GM12878 (cell line): ENCODE measurements around the gene PPDPF. TPM values are rescaled to one million over a fixed set of nuclear protein-coding genes. Genes with fewer than 3 reads are reported as not detected.

Source experiments
- ATAC-seq: fragments of 200-7000 bp; cut with Tn5 transposase; 3 replicates; pipeline ENCODE4 v1.9.1; 2020; ENCODE audit warnings: mild to moderate bottlenecking, moderate library complexity
- BruUV-seq: library from RNA; stranded (reverse); fragments of 400-500 nt; replicated peaks from 2 replicates; lab custom pipeline; 2021; lab: Mats Ljungman, UMichigan
- CTCF ChIA-PET: fragments of 300-600 bp; sonication (Branson Sonifier 250); formaldehyde crosslinking; extraction: SDS; loops from one replicate; lab custom pipeline; 2021; ENCODE audit warnings: inconsistent platforms; lab: Yijun Ruan, JAX
- POLR2A ChIA-PET: fragments of 350-600 bp; formaldehyde crosslinking; extraction: SDS; loops from one replicate; lab custom pipeline; 2021; ENCODE audit warnings: inconsistent platforms; lab: Charles Lee
- RAD21 ChIA-PET: fragments of 300-600 bp; sonication (Branson Sonifier 250); formaldehyde crosslinking; loops from one replicate; lab custom pipeline; 2023; ENCODE audit warnings: antibody characterized with exemption; ENCODE audit not compliant: unreplicated experiment; lab: Charles Lee
- SMC1A ChIA-PET: fragments of 300-600 bp; sonication (Branson Sonifier 250); formaldehyde crosslinking; loops from one replicate; lab custom pipeline; 2023; ENCODE audit not compliant: unreplicated experiment, uncharacterized antibody; lab: Charles Lee
- DNase-seq: peaks from one replicate; pipeline ENCODE4 v3.0.0-alpha.2; 2011; ENCODE audit warnings: low read depth, low spot score
- FAIRE-seq: peaks from 3 replicates; lab custom pipeline; 2011; peaks lifted over from hg19 to GRCh38; lab: Jason Lieb, UNC
- H2AFZ ChIP-seq: 2 replicates; pipeline ENCODE4 v1.6.0; 2011; ENCODE audit warnings: low read depth, low read length, control low read depth; ENCODE audit not compliant: control insufficient read depth
- H3K27ac ChIP-seq: 2 replicates; pipeline ENCODE4 v1.5.1; 2011; ENCODE audit warnings: control low read depth; ENCODE audit not compliant: control insufficient read depth, insufficient read depth
- H3K27me3 ChIP-seq, 2 experiments: replicated peaks in 1 of 2; 2 replicates each; pipeline versions ENCODE4 v1.6.0 to v1.6.1; 2011; ENCODE audit warnings: low read length in 1 of 2; ENCODE audit not compliant: control insufficient read depth in 2 of 2, insufficient read depth in 2 of 2
- H3K36me3 ChIP-seq, 2 experiments: 2 replicates each; pipeline ENCODE4 v1.5.1; 2011; ENCODE audit warnings: low read length in 1 of 2; ENCODE audit not compliant: control insufficient read depth in 2 of 2, insufficient read depth in 2 of 2
- H3K4me1 ChIP-seq: 2 replicates; pipeline ENCODE4 v1.6.1; 2011; ENCODE audit warnings: mild to moderate bottlenecking, low read length, moderate library complexity, mixed read lengths; ENCODE audit not compliant: control insufficient read depth, insufficient read depth
- H3K4me2 ChIP-seq: 2 replicates; pipeline ENCODE4 v1.6.0; 2011; ENCODE audit warnings: control low read depth; ENCODE audit not compliant: control insufficient read depth, insufficient read depth
- H3K4me3 ChIP-seq: fragments of 200-600 bp; sonication (generic); 2 replicates; pipeline ENCODE4 v1.5.1; 2016
- H3K79me2 ChIP-seq: 2 replicates; pipeline ENCODE4 v1.6.0; 2011; ENCODE audit warnings: low read length; ENCODE audit not compliant: control insufficient read depth, insufficient read depth
- H3K9ac ChIP-seq: 2 replicates; pipeline ENCODE4 v1.8.0; 2011; ENCODE audit warnings: low read length, control low read depth, mixed read lengths; ENCODE audit not compliant: control insufficient read depth, insufficient read depth
- H3K9me3 ChIP-seq: replicated peaks from 3 replicates; pipeline ENCODE4 v1.5.1; 2011; ENCODE audit warnings: mild to moderate bottlenecking, low read length; ENCODE audit not compliant: control insufficient read depth, insufficient read depth
- H4K20me1 ChIP-seq: 2 replicates; pipeline ENCODE4 v1.6.0; 2011; ENCODE audit not compliant: control insufficient read depth, insufficient read depth
- ASH2L ChIP-seq: fragments of 300-600, 200-600 bp; sonication (generic); IDR thresholded peaks from 2 replicates; pipeline ENCODE4 v1.6.1; 2017; ENCODE audit warnings: low read depth, mild to moderate bottlenecking, borderline replicate concordance
- BHLHE40 ChIP-seq, 2 experiments: fragments of 450-650 bp in 1 of 2; IDR thresholded peaks; 2 replicates each; pipeline ENCODE4 v1.6.1; 2011 to 2017; ENCODE audit warnings: low read depth in 2 of 2, borderline replicate concordance in 1 of 2, improper control_type of control experiment in 1 of 2, low read length in 1 of 2, mild to moderate bottlenecking in 1 of 2
- BRCA1 ChIP-seq: IDR thresholded peaks from 2 replicates; pipeline ENCODE4 v1.6.1; 2011; ENCODE audit warnings: low read depth, low read length, improper control_type of control experiment
- CHD1 ChIP-seq: IDR thresholded peaks from 2 replicates; pipeline ENCODE4 v1.6.1; 2012; ENCODE audit warnings: low read depth, low read length, improper control_type of control experiment
- CHD2 ChIP-seq: IDR thresholded peaks from 2 replicates; pipeline ENCODE4 v1.6.1; 2011; ENCODE audit warnings: low read depth, low read length, improper control_type of control experiment, borderline replicate concordance
- EED ChIP-seq: sonication (generic); IDR thresholded peaks from 2 replicates; pipeline ENCODE4 v1.6.1; 2016; ENCODE audit warnings: antibody characterized with exemption, low read depth
- HDAC2 ChIP-seq: fragments of 200-600 bp; sonication (generic); IDR thresholded peaks from 2 replicates; pipeline ENCODE4 v1.6.1; 2017
- IKZF2 ChIP-seq, 2 experiments: fragments of 450-650 bp; IDR thresholded peaks; 2 replicates each; pipeline ENCODE4 v1.6.1; 2017; ENCODE audit warnings: mild to moderate bottlenecking in 2 of 2, moderate library complexity in 2 of 2
- MTA2 ChIP-seq: fragments of 450-650 bp; IDR thresholded peaks from 2 replicates; pipeline ENCODE4 v1.6.1; 2016; ENCODE audit warnings: low read depth, mild to moderate bottlenecking, moderate library complexity
- MTA3 ChIP-seq: IDR thresholded peaks from 2 replicates; pipeline ENCODE4 v1.6.1; 2012; ENCODE audit warnings: low read length, inconsistent platforms, borderline replicate concordance
- MYB ChIP-seq: fragments of 150-350 bp; IDR thresholded peaks from 2 replicates; pipeline ENCODE4 v1.6.1; 2014; ENCODE audit warnings: mild to moderate bottlenecking, low read depth, low read length, borderline replicate concordance
- POU2F2 ChIP-seq: IDR thresholded peaks from 3 replicates; pipeline ENCODE4 v1.6.1; 2011; ENCODE audit warnings: low read depth, mild to moderate bottlenecking, low read length, borderline replicate concordance
- RCOR1 ChIP-seq: conservative IDR thresholded peaks from 2 replicates; pipeline ENCODE4 v1.6.1; 2012; ENCODE audit warnings: low read depth, low read length, improper control_type of control experiment
- RUNX3 ChIP-seq: IDR thresholded peaks from 2 replicates; pipeline ENCODE4 v1.6.1; 2012; ENCODE audit warnings: low read length, inconsistent platforms
- SP1 ChIP-seq: IDR thresholded peaks from one replicate; pipeline ENCODE4 v1.6.1; 2011; ENCODE audit warnings: low read depth, low read length
- SRF ChIP-seq, 2 experiments: IDR thresholded peaks; 2 replicates each; pipeline ENCODE4 v1.6.1; 2011; ENCODE audit warnings: low read depth in 2 of 2, low read length in 2 of 2, mild to moderate bottlenecking in 1 of 2, moderate library complexity in 1 of 2
- SUZ12 ChIP-seq: fragments of 200-600 bp; sonication (generic); IDR thresholded peaks from one replicate; pipeline ENCODE4 v1.6.1; 2018; ENCODE audit warnings: antibody characterized with exemption, mild to moderate bottlenecking; ENCODE audit not compliant: unreplicated experiment
- WRNIP1 ChIP-seq: IDR thresholded peaks from 2 replicates; pipeline ENCODE4 v1.6.1; 2011; ENCODE audit warnings: low read depth, low read length, improper control_type of control experiment, borderline replicate concordance
- ZBED1 ChIP-seq: IDR thresholded peaks from 2 replicates; pipeline ENCODE4 v1.6.1; 2016; ENCODE audit warnings: borderline replicate concordance
- ZNF274 ChIP-seq: IDR thresholded peaks from one replicate; pipeline ENCODE4 v1.8.0; 2011; ENCODE audit not compliant: insufficient read length, insufficient read depth
- ZNF622 ChIP-seq: fragments of 450-650 bp; IDR thresholded peaks from 2 replicates; pipeline ENCODE4 v1.6.1; 2017; ENCODE audit warnings: mild to moderate bottlenecking, inconsistent platforms
- WGBS: methylation state at CpG from one replicate; pipeline ENCODE4 v1.1.6; 2016; ENCODE audit warnings: low lambda C conversion rate; ENCODE audit not compliant: insufficient replicate concordance, insufficient coverage; ENCODE audit errors: missing lambda C conversion rate; 5-methylcytosine and 5-hydroxymethylcytosine counted together
- in situ Hi-C: fragments of 300-500 bp; cut with MboI; formaldehyde crosslinking; loops from 9 replicates; pipeline ENCODE4 v1.14.3; 2018; ENCODE audit warnings: mixed read lengths
- intact Hi-C: fragments of 100-400 bp; cut with micrococcal nuclease; formaldehyde crosslinking; loops from one replicate; pipeline ENCODE4 v1.14.2; 2022; ENCODE audit not compliant: unreplicated experiment
- polyA plus RNA-seq, 11 experiments: library from polyadenylated mRNA; depleted of rRNA in 4 of 11; unstranded in 6 of 11; stranded (reverse) in 5 of 11; fragments of >200 nt; fragmentation: Nextera tagmentation in 4 of 11; fragmentation: Illumina TruSeq in 1 of 11; extraction: Ambion mirVana in 4 of 11; extraction: Trizol in 1 of 11; gene quantifications; 1 replicate in 1 of 11; 2 replicates in 10 of 11; pipeline versions ENCODE4 v1.2.1 to v1.2.3, GENCODE V29; 2011 to 2016; ENCODE audit warnings: inconsistent platforms in 2 of 11, missing spikeins in 2 of 11, low read depth in 1 of 11
- total RNA-seq, 4 experiments: library from RNA; depleted of rRNA in 3 of 4; stranded (reverse); fragments of >200 nt in 3 of 4; fragmentation: Illumina TruSeq in 1 of 4; extraction: Trizol in 1 of 4; gene quantifications; 2 replicates each; pipeline versions ENCODE4 v1.2.1 to v1.2.3, GENCODE V29; 2013 to 2021
- TF ChIP-seq, protein P1 (sequence below): fragments of 450-650 bp; IDR thresholded peaks from 2 replicates; pipeline ENCODE4 v1.6.1; 2016; ENCODE audit warnings: mild to moderate bottlenecking
- TF ChIP-seq, protein P2 (sequence below): fragments of 450-650 bp; IDR thresholded peaks from 2 replicates; pipeline ENCODE4 v1.6.1; 2017; ENCODE audit warnings: borderline replicate concordance

The PPDPF gene
- total and polyA plus RNA-seq, 10 of the 15 experiments (the other 5 are each of a cell fraction or from before 2014, with no cell fraction given) = 0.32 to 154 (median 22.8) TPM

DNA sequence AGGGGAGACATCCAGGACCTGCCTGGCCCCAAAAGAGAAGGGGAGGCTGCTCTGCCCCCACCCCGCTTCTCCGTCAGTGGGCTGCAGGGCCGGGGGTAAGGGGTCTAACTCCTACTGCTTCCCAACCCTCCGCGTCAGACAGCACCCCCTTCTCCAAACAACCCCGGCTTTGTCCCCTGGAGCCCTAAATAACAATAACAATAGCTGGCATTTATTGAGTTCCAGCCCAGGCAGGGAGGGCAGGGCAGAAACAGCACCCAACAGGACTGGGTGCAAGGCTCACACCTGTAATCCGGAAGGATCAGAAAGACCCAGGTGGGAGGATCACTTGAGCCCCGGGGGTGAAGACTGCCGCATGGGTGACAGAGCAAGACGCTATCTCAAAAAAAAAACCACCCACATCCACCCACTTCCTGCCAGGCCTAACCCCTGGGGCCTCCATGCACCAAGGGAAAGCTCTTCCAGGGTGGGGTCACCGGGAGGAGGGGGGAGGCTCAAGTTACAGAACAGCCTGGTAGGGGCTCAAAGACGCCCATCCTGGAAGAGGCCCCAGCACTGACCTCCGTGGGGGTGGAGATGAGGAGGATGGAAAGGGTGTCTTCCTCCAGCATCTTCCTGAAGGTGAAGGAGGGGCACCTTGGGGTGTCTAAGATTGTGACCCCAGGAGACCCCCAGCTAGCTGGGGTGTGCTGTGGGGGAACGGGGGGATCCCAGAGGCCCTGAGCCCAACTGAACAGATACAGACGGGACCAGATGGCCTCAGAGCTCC is 32.1 kb downstream of the PPDPF start:
- Histone ChIP-seq H3K4me3 (peak overlapping the region; percentile 24; the same call in 1 of the 2 replicates), H3K36me3 (no peaks in the 10 kb centered on the region), H4K20me1 (no peaks in the 10 kb centered on the region; the same call in 1 of the 2 replicates), H3K9me3 (no peaks in the 10 kb centered on the region), H2AFZ (peak overlapping the region; percentile 62), H3K9ac (peak overlapping the region; percentile 16; the same call in 1 of the 2 replicates), H3K4me1 (peaks cover 22% of the 10 kb centered on the region), H3K27ac (peak overlapping the region; percentile 64), H3K4me2 (peak overlapping the region; percentile 89), H3K79me2 (no peaks in the 10 kb centered on the region), H3K27me3 (no peaks in the 10 kb centered on the region; a peak in 1 of 4 replicates)
- in situ Hi-C loops (no loop called here), intact Hi-C loops (loop anchor here (1.0 kb wide), 1 partner anchor 15 kb away; the partner anchor contains the start of gene PTK6)
- DNase-seq = peak; percentile 52
- peak; percentile 71 for FAIRE-seq
- ATAC-seq = peak; percentile 64
- ChIA-PET CTCF (interaction anchor here (0.6 to 2.2 kb wide), 6 partner anchors 10 to 243 kb away, joined by 3 to 9 read pairs (median 5); no protein-coding TSS in a partner anchor), POLR2A (interaction anchor here (0.6 to 2.2 kb wide), 9 partner anchors 9 to 303 kb away, joined by 3 to 11 read pairs (median 3); partner anchors contain the start of genes HELZ2, PPDPF and PTK6), RAD21 (interaction anchor here (1.0 to 2.0 kb wide), 6 partner anchors 8 to 89 kb away, joined by 3 to 23 read pairs (median 10); partner anchors contain the start of genes HELZ2 and PTK6), SMC1A (interaction anchor here (0.6 to 3.5 kb wide), 3 partner anchors 15 to 89 kb away, joined by 3 to 16 read pairs (median 4); partner anchors contain the start of gene PTK6)
- BruUV-seq = no TSS peak
- WGBS = 2% methylated on average over 14 of the region's 15 CpGs
- TF ChIP-seq MTA3 (no peak; the same call in 1 of the 2 replicates), BRCA1 (no peak), ZNF274 (no peak), EED (peak; percentile 85), SP1 (no peak), CHD2 (no peak), POU2F2 (no peak), ZBED1 (no peak), BHLHE40 (IDR thresholded peaks at IDR 0.05; ENCODE audit: borderline replicate concordance in 1 of 2, low read depth in 2 of 2, low read length in 1 of 2) (no peak), SRF (IDR thresholded peaks at IDR 0.05; ENCODE audit: low read depth in 2 of 2, low read length in 2 of 2) (no peak), CHD1 (no peak), MTA2 (no peak; the same call in 1 of the 2 replicates), RCOR1 (no peak), SUZ12 (no peak), WRNIP1 (no peak), IKZF2 (IDR thresholded peaks at IDR 0.05) (peak; percentile 44 to 45; a peak in 3 of 4 replicates), MYB (no peak), ASH2L (no peak), HDAC2 (no peak), RUNX3 (peak; percentile 89), ZNF622 (no peak)
- TF ChIP-seq, protein P1, sequence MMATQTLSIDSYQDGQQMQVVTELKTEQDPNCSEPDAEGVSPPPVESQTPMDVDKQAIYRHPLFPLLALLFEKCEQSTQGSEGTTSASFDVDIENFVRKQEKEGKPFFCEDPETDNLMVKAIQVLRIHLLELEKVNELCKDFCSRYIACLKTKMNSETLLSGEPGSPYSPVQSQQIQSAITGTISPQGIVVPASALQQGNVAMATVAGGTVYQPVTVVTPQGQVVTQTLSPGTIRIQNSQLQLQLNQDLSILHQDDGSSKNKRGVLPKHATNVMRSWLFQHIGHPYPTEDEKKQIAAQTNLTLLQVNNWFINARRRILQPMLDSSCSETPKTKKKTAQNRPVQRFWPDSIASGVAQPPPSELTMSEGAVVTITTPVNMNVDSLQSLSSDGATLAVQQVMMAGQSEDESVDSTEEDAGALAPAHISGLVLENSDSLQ = no peak
- TF ChIP-seq, protein P2, sequence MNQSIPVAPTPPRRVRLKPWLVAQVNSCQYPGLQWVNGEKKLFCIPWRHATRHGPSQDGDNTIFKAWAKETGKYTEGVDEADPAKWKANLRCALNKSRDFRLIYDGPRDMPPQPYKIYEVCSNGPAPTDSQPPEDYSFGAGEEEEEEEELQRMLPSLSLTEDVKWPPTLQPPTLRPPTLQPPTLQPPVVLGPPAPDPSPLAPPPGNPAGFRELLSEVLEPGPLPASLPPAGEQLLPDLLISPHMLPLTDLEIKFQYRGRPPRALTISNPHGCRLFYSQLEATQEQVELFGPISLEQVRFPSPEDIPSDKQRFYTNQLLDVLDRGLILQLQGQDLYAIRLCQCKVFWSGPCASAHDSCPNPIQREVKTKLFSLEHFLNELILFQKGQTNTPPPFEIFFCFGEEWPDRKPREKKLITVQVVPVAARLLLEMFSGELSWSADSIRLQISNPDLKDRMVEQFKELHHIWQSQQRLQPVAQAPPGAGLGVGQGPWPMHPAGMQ = no peak
